Neural crest cell (in vitro differentiated cells): Measurements from ENCODE around the gene TRPC4AP. TPM values are rescaled to one million over a fixed set of nuclear protein-coding genes. Genes with fewer than 3 reads are reported as not detected.
A peak's percentile ranks its signal among the peaks of the same experiment; 100 is the strongest.

Experiments
- DNase-seq: peaks from one replicate; pipeline ENCODE4 v3.0.0; 2021; ENCODE audit warnings: low read depth, mixed read lengths, low spot score
- H3K27ac Mint-ChIP-seq: one replicate; pipeline ENCODE4 v1.8.0; 2021; ENCODE audit warnings: mild to moderate bottlenecking, mixed read lengths; ENCODE audit not compliant: unreplicated experiment
- H3K27me3 Mint-ChIP-seq: 2 replicates; pipeline ENCODE4 v1.8.0; 2021; ENCODE audit warnings: low read depth, mild to moderate bottlenecking, mixed read lengths
- H3K36me3 Mint-ChIP-seq: 2 replicates; pipeline ENCODE4 v1.8.0; 2021; ENCODE audit warnings: low read depth, mild to moderate bottlenecking, mixed read lengths
- H3K4me1 Mint-ChIP-seq: 2 replicates; pipeline ENCODE4 v1.8.0; 2021; ENCODE audit warnings: mixed read lengths
- H3K4me3 Mint-ChIP-seq: one replicate; pipeline ENCODE4 v1.8.0; 2021; ENCODE audit warnings: mild to moderate bottlenecking, mixed read lengths
- H3K9me3 Mint-ChIP-seq: 2 replicates; pipeline ENCODE4 v1.8.0; 2021; ENCODE audit warnings: mixed read lengths
- total RNA-seq: library from RNA; stranded (reverse); gene quantifications from 2 replicates; pipeline ENCODE4 v1.2.1, GENCODE V29; 2021
- TF ChIP-seq, protein P1 (sequence below): fragments of 200-600 bp; sonication (generic); conservative IDR thresholded peaks from 2 replicates; pipeline ENCODE4 v1.5.0; 2021; ENCODE audit warnings: antibody characterized with exemption, mild to moderate bottlenecking

TRPC4AP gene
- total RNA-seq, 1 donor from 2014 or later: 96.2 TPM

DNA sequence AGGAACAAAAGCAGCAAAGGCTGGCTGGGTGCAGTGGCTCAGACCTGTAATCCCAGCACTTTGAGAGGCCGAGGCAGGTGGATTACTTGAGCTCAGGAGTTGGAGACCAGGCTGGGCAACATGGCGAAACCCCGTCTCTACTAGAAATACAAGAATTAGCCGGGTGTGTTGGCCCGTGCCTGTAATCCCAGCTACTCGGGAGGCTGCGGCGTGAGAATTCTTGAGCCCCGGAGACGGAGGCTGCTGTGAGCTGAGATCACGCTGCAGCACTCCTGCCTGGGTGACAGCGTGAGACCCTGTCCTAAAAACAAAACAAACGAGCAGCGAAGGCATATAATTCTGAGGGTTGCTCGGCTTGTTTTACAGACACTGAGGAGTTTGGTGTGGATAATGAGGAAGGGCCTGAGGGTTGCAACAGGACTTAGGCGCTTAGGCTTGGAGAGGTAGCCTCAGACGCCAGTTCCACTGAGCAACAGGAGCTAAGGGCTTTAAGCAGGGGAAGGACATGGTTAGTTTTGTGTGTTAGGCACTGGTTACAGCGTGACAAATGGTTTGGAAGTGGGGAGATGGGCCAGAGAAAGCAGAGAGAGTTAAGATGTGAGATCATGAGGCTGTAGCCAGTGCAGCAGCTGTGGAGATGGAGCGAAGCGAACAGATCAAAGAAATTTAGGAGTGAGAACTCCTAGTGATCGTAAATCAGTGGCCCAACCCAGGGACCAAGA, 135.7 kb downstream of the TRPC4AP start:
- no peak overlapping the region for H3K27ac Mint-ChIP-seq
- no peaks in the 10 kb centered on the region for H3K9me3 Mint-ChIP-seq
- peaks cover 33% of the 10 kb centered on the region for H3K4me1 Mint-ChIP-seq
- no peaks in the 10 kb centered on the region for H3K27me3 Mint-ChIP-seq
- H3K36me3 Mint-ChIP-seq: no peaks in the 10 kb centered on the region
- no peak for DNase-seq
- TF ChIP-seq, protein P1, sequence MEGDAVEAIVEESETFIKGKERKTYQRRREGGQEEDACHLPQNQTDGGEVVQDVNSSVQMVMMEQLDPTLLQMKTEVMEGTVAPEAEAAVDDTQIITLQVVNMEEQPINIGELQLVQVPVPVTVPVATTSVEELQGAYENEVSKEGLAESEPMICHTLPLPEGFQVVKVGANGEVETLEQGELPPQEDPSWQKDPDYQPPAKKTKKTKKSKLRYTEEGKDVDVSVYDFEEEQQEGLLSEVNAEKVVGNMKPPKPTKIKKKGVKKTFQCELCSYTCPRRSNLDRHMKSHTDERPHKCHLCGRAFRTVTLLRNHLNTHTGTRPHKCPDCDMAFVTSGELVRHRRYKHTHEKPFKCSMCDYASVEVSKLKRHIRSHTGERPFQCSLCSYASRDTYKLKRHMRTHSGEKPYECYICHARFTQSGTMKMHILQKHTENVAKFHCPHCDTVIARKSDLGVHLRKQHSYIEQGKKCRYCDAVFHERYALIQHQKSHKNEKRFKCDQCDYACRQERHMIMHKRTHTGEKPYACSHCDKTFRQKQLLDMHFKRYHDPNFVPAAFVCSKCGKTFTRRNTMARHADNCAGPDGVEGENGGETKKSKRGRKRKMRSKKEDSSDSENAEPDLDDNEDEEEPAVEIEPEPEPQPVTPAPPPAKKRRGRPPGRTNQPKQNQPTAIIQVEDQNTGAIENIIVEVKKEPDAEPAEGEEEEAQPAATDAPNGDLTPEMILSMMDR: no peak
- H3K4me3 Mint-ChIP-seq: peak overlapping the region; percentile 96

DNA sequence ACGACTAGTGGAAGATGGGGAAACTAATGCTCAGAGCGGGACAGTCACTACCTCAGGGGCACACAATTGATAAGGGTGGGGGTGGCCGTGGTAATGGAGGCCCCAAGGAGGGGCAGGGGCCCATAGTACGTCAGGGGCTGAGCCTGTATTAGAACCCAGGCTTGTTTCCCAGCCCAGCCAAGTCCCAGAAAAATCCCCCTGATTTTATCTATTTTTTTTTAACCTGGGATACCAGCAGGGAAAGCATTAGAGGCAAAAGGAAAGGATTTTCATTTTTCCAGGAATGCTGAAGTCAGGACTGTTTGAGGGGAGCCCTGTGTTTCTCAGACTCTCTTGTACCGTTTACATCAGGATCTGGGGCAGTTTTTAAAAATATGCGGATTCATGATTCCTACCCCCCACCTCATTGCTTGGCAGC, 136.6 kb downstream of the TRPC4AP start:
- H3K27me3 Mint-ChIP-seq: no peaks in the 10 kb centered on the region
- peak overlapping the region; percentile 98 for H3K27ac Mint-ChIP-seq
- H3K9me3 Mint-ChIP-seq: no peaks in the 10 kb centered on the region
- no peaks in the 10 kb centered on the region for H3K36me3 Mint-ChIP-seq
- no peak for DNase-seq
- TF ChIP-seq, protein P1: peak; percentile 33
- H3K4me3 Mint-ChIP-seq: peak overlapping the region; percentile 96
- peaks cover 38% of the 10 kb centered on the region for H3K4me1 Mint-ChIP-seq

DNA sequence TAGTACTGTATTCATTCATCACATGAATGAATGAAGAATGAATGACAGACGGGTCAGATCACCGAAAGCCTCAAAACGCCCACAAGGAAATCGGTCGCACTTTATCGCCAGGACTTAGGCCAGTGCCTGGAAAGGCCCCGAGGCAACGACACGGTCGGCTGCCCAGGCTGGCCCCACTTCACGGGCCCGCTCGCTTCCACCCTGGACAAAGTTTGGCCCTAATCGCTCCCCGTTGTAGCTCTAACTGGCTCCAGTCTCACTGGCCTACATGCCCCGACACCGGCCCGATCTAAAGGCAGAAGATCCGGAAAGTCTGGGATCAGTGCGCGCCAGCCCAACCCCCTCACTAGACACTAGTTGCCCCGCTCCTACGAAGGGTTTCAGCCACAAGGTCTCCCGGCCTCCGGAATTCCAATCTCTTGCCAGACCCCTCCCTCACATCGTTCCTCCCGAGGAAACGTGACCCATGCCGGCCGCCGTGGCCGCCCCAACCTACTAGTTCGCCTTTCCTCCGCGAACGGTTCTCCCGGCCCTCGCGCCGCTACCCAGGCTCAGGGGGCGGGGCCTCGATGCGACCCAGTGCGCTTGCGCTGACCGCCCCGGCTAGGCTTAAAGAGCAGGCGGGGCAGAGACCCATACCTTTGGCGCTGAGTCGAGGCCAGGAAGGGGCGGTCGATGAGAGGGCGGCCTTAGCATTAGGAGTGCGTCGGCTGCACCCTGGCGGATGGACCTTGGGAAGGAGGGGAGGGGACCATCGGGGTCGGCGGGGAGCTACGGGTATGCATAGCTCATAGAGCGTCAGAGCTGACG, 137.2 kb downstream of the TRPC4AP start, which contains the start of the genes GSS and MYH7B:
Gene GSS, minus strand, starts transcription at position 576 of the 810 bp plus-strand sequence. CDS start 3,954 bp downstream, outside the sequence.
Gene MYH7B, plus strand, starts transcription at position 638 of the 810 bp plus-strand sequence. CDS start 22,138 bp downstream, outside the sequence.
- TF ChIP-seq, protein P1: peak; percentile 56
- peak within 1 kb of the TSS; percentile 96 for H3K4me3 Mint-ChIP-seq
- no peaks in the 10 kb centered on the region for H3K36me3 Mint-ChIP-seq
- H3K9me3 Mint-ChIP-seq: no peaks in the 10 kb centered on the region
- no peaks in the 10 kb centered on the region for H3K27me3 Mint-ChIP-seq
- peaks cover 34% of the 10 kb centered on the region for H3K4me1 Mint-ChIP-seq
- peak; percentile 100 for DNase-seq
- peak within 1 kb of the TSS; percentile 98 for H3K27ac Mint-ChIP-seq

DNA sequence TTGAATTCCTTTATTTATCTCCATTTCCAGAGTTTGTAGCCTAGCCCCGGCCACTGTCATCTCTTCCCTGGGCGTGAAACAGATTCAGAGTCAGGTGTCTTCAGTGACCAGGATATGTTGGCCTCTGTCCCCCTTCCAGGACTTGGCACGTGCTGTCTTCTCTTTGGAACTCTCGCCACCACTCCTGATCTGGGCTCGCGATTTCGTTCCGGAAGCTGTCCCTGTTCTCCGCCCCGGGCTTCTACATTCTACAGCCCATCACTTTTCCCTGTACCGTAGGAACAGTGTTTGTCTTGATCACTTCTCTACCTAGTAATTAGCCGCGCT, 137.7 kb downstream of the TRPC4AP start:
- H3K27ac Mint-ChIP-seq: peak overlapping the region; percentile 98
- H3K4me1 Mint-ChIP-seq: peaks cover 34% of the 10 kb centered on the region
- peak; percentile 25 for DNase-seq
- H3K36me3 Mint-ChIP-seq: no peaks in the 10 kb centered on the region
- H3K27me3 Mint-ChIP-seq: no peaks in the 10 kb centered on the region
- H3K9me3 Mint-ChIP-seq: no peaks in the 10 kb centered on the region
- TF ChIP-seq, protein P1: no peak
- peak overlapping the region; percentile 96 for H3K4me3 Mint-ChIP-seq

DNA sequence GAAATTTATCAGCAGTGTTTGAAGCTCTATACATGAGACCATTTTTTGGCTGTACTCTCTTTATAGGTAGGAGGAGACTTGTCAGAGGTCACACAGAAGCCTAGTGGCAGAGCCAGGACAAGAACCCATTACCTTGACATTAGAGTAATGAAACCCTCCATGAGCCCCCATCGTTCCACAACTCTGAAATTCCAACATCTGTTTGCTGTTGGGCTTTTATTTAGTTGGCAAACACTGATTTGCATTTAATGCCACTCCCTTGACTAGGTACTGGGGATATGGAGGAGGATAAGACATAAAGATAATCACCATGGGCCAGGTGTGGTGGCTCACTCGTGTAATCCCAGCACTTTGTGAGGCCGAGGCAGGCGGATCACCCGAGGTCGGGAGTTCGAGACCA, 138.6 kb downstream of the TRPC4AP start:
- TF ChIP-seq, protein P1: no peak
- no peaks in the 10 kb centered on the region for H3K36me3 Mint-ChIP-seq
- peak overlapping the region; percentile 49 for H3K4me3 Mint-ChIP-seq
- peaks cover 34% of the 10 kb centered on the region for H3K4me1 Mint-ChIP-seq
- H3K27ac Mint-ChIP-seq: no peak overlapping the region
- no peaks in the 10 kb centered on the region for H3K27me3 Mint-ChIP-seq
- H3K9me3 Mint-ChIP-seq: no peaks in the 10 kb centered on the region
- DNase-seq: no peak
